SIG-M5 treated with dmso at 0.1 percent for 504 hours (cell line): ENCODE data around the gene CLDN14.
"Not testable (repeated sequence)": the region's sequence is repeated elsewhere in the genome, so short reads cannot be mapped to it uniquely, and the experiment has no call there.

Experiments used
- DNase-seq: peaks from one replicate; lab custom pipeline; 2025; ENCODE audit not compliant: unreplicated experiment; lab: John Stamatoyannopoulos, UW

CLDN14 gene

GRCh38 chr21:36502365-36502764 is 22.4 kb upstream of the CLDN14 start:
- no peak for DNase-seq

GRCh38 chr21:36501589-36501892 is 21.6 kb upstream of the CLDN14 start:
- no peak for DNase-seq

GRCh38 chr21:36499578-36500471 is 19.9 kb upstream of the CLDN14 start:
- no peak for DNase-seq

GRCh38 chr21:36494557-36494956 is 14.6 kb upstream of the CLDN14 start:
- no peak for DNase-seq

GRCh38 chr21:36491209-36491910 is 11.4 kb upstream of the CLDN14 start:
- DNase-seq: no peak

GRCh38 chr21:36489776-36490165 is 9.8 kb upstream of the CLDN14 start:
- DNase-seq: no peak

- no peak for DNase-seq
Measured at GRCh38 chr21:36489103-36489775, 9.3 kb upstream of the CLDN14 start.

GRCh38 chr21:36487641-36488307 is 7.9 kb upstream of the CLDN14 start:
- peak; percentile 47 for DNase-seq

GRCh38 chr21:36486246-36486645 is 6.3 kb upstream of the CLDN14 start:
- DNase-seq: no peak

- no peak for DNase-seq
Measured at GRCh38 chr21:36485476-36485875, 5.6 kb upstream of the CLDN14 start.

- DNase-seq: no peak
Measured at GRCh38 chr21:36483095-36483494, 3.2 kb upstream of the CLDN14 start.

- DNase-seq: no peak
Measured at GRCh38 chr21:36482673-36483072, 2.8 kb upstream of the CLDN14 start.

GRCh38 chr21:36482181-36482580 is 2.3 kb upstream of the CLDN14 start:
- DNase-seq: no peak

GRCh38 chr21:36481639-36482038 is 1.7 kb upstream of the CLDN14 start:
- no peak for DNase-seq

GRCh38 chr21:36480618-36481017 is 696 bp upstream of the CLDN14 start:
- DNase-seq: no peak

- DNase-seq: no peak
Measured at GRCh38 chr21:36478941-36479340, 981 bp downstream of the CLDN14 start.

- no peak for DNase-seq
Measured at GRCh38 chr21:36478207-36478701, 1.7 kb downstream of the CLDN14 start.

- no peak for DNase-seq
Measured at GRCh38 chr21:36477559-36477958, 2.4 kb downstream of the CLDN14 start.

- no peak for DNase-seq
Measured at GRCh38 chr21:36477001-36477400, 2.9 kb downstream of the CLDN14 start.

- DNase-seq: not testable (repeated sequence)
Measured at GRCh38 chr21:36476541-36476940, 3.4 kb downstream of the CLDN14 start.

- no peak for DNase-seq
Measured at GRCh38 chr21:36474591-36474990, 5.3 kb downstream of the CLDN14 start.
